Measurements from ENCODE around the gene SPAG7.

SPAG7 gene, protein sequence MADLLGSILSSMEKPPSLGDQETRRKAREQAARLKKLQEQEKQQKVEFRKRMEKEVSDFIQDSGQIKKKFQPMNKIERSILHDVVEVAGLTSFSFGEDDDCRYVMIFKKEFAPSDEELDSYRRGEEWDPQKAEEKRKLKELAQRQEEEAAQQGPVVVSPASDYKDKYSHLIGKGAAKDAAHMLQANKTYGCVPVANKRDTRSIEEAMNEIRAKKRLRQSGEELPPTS

DNA sequence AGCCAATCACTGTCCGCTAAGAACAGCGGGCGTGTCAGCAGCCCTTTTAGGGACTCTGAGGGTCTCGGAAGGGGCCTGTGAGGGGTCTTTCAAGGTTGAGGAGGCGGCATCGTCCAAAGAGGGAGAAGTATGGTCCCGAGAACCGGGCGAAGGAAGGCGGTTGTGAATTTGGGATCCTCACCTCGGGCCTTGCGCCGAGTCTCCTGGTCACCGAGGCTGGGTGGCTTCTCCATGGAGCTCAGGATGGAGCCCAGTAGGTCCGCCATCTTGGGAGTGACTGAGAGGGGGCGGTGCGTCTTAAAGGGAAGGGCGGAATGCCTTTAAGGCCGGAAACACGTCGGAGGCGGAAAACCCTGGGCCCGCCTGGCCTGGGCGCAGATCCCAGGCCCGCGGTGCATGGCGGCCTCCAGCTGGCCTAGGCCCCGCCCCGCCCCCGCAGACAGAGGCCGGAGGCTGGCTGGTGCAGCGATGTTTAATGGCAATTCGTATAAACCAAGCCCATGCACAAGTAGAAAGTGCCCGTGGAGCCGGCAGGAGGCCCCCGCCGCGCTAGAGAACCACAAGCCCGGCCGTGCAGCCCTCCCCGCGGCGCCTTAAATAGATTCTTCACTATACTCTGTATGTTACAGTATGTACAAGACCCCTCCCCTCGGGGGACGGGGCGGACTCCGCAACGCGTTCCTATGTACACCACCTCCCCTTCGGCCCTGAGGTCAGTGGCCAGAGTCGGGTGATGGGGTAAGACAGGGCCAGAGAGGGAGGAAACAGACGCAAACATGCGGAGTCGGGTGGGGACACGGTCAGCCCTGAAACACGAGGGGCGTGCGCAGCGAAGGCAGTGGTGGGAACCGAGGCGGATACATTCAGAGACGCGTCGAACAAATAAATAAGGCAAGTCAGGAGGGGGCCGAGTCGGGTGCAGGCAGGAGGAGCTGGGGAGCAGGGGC lies at the start of gene SPAG7:
TSS of gene SPAG7 (minus strand) at position 279 of the 947 bp plus-strand sequence. CDS start at position 266, 13 bp downstream.
- DNase-seq: peak; percentile 61

DNA sequence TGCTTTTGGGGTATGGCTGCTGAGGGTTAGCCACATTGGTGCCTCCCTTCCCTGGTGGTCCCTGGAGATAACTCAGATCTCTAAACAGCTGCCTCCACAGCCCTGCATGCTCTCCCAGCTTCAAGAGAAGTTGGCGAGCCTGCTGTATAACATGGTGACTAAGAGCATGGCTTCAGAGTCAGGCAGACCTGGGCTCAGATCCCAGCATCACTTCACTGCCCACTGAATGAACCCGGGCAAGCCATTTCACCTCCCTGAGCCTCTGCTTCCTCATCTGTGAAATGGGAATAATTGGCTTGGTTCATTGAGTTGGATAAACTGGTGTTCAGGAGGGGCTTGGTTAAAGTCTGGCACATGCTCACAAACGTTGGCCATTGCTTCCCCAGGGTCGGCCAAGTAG lies 46.7 kb upstream of the SPAG7 start:
- no peak for DNase-seq

- no peak for DNase-seq
Observed at GRCh38 chr17:5011928-5012327, 44.3 kb upstream of the SPAG7 start.

DNA sequence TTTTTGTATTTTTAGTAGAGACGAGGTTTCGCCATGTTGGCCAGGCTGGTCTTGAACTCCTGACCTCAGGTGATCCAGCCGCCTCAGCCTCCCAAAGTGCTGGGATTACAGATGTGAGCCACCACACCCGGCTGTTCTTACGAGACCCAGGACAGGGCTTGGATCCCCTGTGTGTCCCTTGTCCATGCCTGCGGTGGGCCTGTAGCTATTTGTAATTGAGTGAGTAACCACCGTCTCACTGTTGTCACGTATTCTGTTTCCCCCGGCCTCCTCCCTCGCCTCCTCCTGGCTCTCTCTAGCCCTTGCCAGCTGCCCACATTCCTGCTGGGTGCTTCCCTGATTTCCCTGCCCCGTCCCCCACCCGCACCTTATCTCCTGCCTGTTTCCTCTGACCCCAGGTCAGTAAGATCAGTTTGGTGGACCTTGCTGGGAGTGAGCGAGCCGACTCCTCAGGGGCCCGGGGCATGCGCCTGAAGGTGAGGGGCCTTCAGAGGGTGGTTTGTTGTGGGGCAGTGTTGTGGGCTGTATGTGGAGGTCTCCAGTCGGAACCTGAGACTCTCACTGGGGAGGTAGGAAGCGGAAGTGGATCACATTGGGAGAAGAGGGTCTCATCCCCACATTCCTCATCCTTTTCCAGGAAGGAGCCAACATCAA lies 35.7 kb upstream of the SPAG7 start:
- DNase-seq: no peak

DNA sequence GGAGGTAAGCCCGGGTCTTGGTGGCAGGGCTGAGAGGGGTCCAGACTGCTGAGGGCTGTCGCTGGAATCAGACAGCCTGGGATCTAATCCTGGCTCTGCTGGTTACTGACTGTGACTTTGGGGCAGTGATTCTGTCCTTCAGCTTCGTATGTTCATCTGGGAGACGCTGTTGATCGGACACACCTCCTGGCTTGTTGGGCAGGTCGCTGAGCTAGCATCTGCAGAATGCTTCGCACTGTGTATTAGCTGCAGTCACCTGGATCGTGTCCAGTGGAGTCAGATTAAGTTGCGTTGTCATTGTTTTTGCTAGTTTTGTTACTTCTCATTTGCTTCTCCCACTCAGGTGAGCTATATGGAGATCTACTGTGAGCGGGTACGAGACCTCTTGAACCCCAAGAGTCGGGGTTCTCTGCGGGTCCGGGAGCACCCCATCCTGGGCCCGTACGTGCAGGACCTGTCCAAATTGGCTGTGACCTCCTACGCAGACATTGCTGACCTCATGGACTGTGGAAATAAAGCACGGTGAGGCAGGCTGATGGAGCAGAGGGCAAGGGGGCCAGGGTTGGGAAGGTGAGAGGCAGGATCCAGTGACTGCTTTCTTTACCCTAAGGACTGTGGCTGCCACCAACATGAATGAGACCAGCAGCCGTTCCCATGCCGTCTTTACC lies 34.6 kb upstream of the SPAG7 start:
- DNase-seq: no peak

- no peak for DNase-seq
Observed at GRCh38 chr17:5000237-5000639, 32.6 kb upstream of the SPAG7 start.

GRCh38 chr17:4999430-5000093 lies 31.9 kb upstream of the SPAG7 start:
- no peak for DNase-seq

DNA sequence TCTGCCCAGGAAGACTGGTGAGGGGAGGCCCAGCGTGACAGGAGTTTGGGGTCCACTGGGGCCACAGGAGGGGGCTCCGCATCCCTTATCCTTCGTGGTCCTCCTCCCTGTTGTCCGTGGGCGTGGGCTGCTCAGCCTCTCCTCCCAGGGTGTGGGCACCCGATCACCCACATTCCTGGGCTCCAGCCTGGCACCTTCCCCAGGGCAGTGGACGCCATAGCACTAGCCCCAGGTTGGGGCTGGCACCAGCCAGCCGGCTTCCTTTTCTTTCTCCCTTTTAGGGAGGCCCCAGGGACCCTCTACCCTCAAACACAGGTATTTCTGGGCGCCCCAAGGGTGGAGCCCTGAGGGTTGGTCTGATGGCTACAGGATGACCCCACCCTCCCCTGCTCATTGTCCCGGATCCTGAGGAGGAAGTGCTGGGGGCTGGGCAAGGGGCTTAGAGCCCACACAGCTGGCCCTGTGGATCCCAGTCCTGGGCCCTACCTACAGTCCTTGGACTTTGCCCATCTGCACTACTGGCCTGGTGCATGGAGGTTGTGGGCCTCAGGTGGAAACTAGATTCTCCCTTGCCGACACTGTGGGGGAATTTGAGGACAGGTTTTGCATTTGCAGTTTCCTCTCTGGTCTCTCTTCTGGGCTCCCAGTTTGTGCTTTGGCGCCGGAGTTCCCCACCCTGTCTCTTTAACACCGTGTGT lies 31.3 kb upstream of the SPAG7 start:
- no peak for DNase-seq

- DNase-seq: no peak
Observed at GRCh38 chr17:4998027-4998731, 30.6 kb upstream of the SPAG7 start.

- peak; percentile 28 for DNase-seq
Observed at GRCh38 chr17:4997302-4998026, 29.8 kb upstream of the SPAG7 start, which contains the start of the genes INCA1 and KIF1C. TSS of gene INCA1 (minus strand) at chr17:4997522. CDS start at chr17:4994437, 3,085 bp downstream. TSS of gene KIF1C (plus strand) at chr17:4997950. CDS start at chr17:5000247, 2,297 bp downstream.

- no peak for DNase-seq
Observed at GRCh38 chr17:4994081-4994595, 26.5 kb upstream of the SPAG7 start.

GRCh38 chr17:4987767-4988567 lies 20.4 kb upstream of the SPAG7 start:
- DNase-seq: no peak

DNA sequence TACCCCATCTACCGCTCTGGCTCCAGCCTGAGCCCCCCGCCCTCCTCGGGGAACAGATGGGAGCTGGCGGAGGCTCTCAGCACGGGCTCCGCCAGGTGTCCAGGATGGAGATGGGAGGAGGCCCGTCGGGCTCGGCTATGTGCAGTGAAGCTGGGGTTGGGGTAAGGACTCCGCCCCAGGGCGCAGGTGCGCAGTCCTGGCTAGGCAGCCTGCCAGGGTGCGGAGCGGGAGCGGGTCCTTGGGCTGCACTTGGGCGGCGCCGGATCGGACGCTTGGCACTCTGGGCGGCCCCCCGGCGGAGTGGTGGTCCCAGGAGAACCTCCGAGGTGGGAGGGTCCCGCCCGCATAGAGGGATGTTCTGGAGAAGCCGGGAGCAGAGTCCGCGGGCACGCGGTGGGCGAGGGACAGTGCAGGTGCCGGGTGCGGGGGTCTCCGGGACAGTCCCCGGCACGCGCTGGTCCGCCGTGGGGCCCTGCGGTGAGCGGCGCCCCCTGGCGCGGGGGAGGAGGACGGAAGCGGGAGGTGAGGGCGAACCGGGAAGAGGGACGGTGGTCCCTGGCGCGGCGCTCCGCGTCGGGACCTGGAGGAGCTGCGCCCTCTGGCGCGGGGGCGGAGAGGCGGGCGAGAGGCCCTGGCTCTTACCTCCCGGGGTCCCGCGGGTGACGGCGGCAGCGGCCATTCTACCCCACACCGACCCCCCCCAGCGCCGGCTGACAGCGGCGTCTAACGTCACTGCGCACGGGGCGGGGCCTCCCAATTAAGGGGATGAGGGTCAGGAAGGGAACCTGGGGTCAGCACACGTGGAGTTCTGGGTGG lies 19.5 kb upstream of the SPAG7 start, which contains the start of gene CAMTA2:
TSS of gene CAMTA2 (minus strand) at position 725 of the 816 bp plus-strand sequence. CDS start 1,453 bp downstream, outside the sequence.
- peak; percentile 58 for DNase-seq

GRCh38 chr17:4986403-4986802 lies 18.8 kb upstream of the SPAG7 start:
- no peak for DNase-seq

GRCh38 chr17:4982305-4982704 lies 14.7 kb upstream of the SPAG7 start:
- DNase-seq: no peak

DNA sequence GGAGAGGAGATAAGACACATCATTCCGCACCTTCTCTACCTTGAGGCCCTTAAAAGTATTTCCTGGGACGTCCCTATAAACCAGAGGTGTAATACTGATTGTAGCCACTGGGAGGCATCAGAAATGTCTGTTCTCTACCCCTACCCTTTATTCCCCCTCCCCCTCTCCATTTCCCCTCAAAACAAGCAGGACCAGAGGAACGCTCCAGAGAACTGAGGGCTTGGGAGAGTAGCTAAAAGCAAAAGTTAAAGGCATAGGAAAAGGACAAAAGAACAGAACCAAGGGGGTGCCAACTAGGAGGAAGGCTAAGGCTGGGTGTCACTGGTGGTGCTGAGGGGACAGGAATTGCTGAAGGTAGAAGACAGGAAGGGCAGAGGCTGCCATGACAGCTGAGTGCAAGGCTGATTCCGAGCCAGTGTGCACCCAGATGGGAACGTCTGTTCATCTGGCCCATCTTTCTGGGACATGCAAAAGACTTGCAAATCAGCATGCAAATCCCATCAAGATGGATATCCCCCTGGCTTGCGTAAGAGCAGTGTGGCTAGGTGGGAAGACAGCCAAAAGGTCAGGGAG lies 13.1 kb upstream of the SPAG7 start:
- DNase-seq: no peak

DNA sequence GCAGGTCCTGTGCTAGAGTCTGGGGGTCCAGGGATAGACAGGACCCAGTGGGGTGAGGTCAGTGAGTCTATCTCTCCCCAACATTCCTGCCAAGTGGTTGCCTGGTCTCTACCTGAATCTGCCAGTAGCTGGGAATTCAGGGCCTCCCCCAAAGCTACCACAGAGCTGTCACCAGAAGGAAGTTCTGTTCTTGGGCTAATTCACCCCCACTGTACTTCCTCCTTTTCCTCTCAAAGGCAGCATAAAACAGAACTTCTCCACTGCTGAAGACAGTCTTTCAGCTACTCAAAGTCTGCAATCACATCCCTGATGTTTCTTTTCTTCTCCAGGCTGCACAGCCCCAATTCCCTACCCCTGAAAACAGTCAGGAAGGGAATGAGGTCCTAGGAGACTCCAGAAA lies 11.1 kb upstream of the SPAG7 start:
- no peak for DNase-seq

Measured in KG1 (cell line).